Neural cell (in vitro differentiated cells): ENCODE measurements around the gene PDGFB. TPM values are rescaled to one million over a fixed set of nuclear protein-coding genes. Genes with fewer than 3 reads are reported as not detected.

ENCODE experiments used
- H2AFZ ChIP-seq: fragments of 200-600, 300-800 bp; sonication (generic), shearing (Covaris generic); 2 replicates; pipeline ENCODE4 v1.6.0; 2014; ENCODE audit warnings: low read depth, mild to moderate bottlenecking, antibody characterized with exemption, low read length, moderate library complexity
- H3F3A ChIP-seq: fragments of 200-600 bp; shearing (Covaris generic); 2 replicates; pipeline ENCODE4 v1.6.1; 2016; ENCODE audit warnings: mild to moderate bottlenecking, moderate library complexity, mixed read lengths, antibody characterized with exemption, low read length; ENCODE audit not compliant: insufficient read depth, poor library complexity, severe bottlenecking
- H3K27ac ChIP-seq: fragments of 200-600, 300-800 bp; sonication (generic), shearing (Covaris generic); 2 replicates; pipeline ENCODE4 v1.5.1; 2014; ENCODE audit warnings: mild to moderate bottlenecking, low read length, moderate library complexity
- H3K27me3 ChIP-seq: fragments of 300-800, 200-600 bp; sonication (generic), shearing (Covaris generic); 2 replicates; pipeline ENCODE4 v1.6.0; 2014; ENCODE audit warnings: mild to moderate bottlenecking, low read depth, low read length, moderate library complexity; ENCODE audit not compliant: insufficient read depth
- H3K36me3 ChIP-seq: fragments of 300-800, 200-600 bp; sonication (generic), shearing (Covaris generic); 2 replicates; pipeline ENCODE4 v1.5.1; 2014; ENCODE audit warnings: mild to moderate bottlenecking, antibody characterized with exemption, low read length, moderate library complexity; ENCODE audit not compliant: insufficient read depth
- H3K4me2 ChIP-seq: fragments of 300-800, 200-600 bp; sonication (generic), shearing (Covaris generic); 2 replicates; pipeline ENCODE4 v1.6.0; 2014; ENCODE audit warnings: mild to moderate bottlenecking, low read length
- H3K4me3 ChIP-seq: fragments of 300-800, 200-600 bp; sonication (generic), shearing (Covaris generic); 2 replicates; pipeline ENCODE4 v1.5.1; 2014; ENCODE audit warnings: mild to moderate bottlenecking, low read length, moderate library complexity
- H3K79me2 ChIP-seq: fragments of 200-600 bp; shearing (Covaris generic); replicated peaks from 2 replicates; pipeline ENCODE4 v1.6.0; 2014; ENCODE audit warnings: mild to moderate bottlenecking, low read length, moderate library complexity; ENCODE audit not compliant: insufficient read depth
- H3K9ac ChIP-seq: fragments of 300-800, 200-600 bp; sonication (generic), shearing (Covaris generic); 2 replicates; pipeline ENCODE4 v1.6.1; 2016; ENCODE audit warnings: mild to moderate bottlenecking, low read length, mixed read lengths
- H3K9me2 ChIP-seq: fragments of 200-600 bp; shearing (Covaris generic); 2 replicates; pipeline ENCODE4 v1.6.1; 2016; ENCODE audit warnings: mild to moderate bottlenecking, low read length, mixed read lengths; ENCODE audit not compliant: insufficient read depth
- H3K9me3 ChIP-seq: fragments of 200-600, 300-800 bp; sonication (generic), shearing (Covaris generic); 2 replicates; pipeline ENCODE4 v1.6.1; 2016; ENCODE audit warnings: mild to moderate bottlenecking, mixed run types, low read length, moderate library complexity, mixed read lengths
- H4K20me1 ChIP-seq: fragments of 200-600 bp; shearing (Covaris generic); 2 replicates; pipeline ENCODE4 v1.6.1; 2016; ENCODE audit warnings: mild to moderate bottlenecking, mixed run types; ENCODE audit not compliant: insufficient read depth
- EP300 ChIP-seq: fragments of 450-650 bp; conservative IDR thresholded peaks from 2 replicates; pipeline ENCODE4 v1.6.1; 2014; ENCODE audit warnings: antibody characterized with exemption, mild to moderate bottlenecking, moderate library complexity; ENCODE audit not compliant: poor library complexity, severe bottlenecking
- EZH2 ChIP-seq: fragments of 200-600, 300-800 bp; shearing (Covaris generic), sonication (generic); IDR thresholded peaks from 2 replicates; pipeline ENCODE4 v1.6.1; 2014; ENCODE audit warnings: antibody characterized with exemption, low read length, borderline replicate concordance, mild to moderate bottlenecking; ENCODE audit not compliant: insufficient read depth, poor library complexity, severe bottlenecking
- MXI1 ChIP-seq: fragments of 450-650 bp; conservative IDR thresholded peaks from 2 replicates; pipeline ENCODE4 v1.6.1; 2014; ENCODE audit warnings: antibody characterized with exemption, mild to moderate bottlenecking; ENCODE audit not compliant: poor library complexity, severe bottlenecking
- POLR2AphosphoS5 ChIP-seq: IDR thresholded peaks from 2 replicates; pipeline ENCODE4 v1.6.1; 2012
- RAD21 ChIP-seq: fragments of 450-650 bp; conservative IDR thresholded peaks from 2 replicates; pipeline ENCODE4 v1.6.1; 2014; ENCODE audit warnings: antibody characterized with exemption, mild to moderate bottlenecking, moderate library complexity
- REST ChIP-seq: IDR thresholded peaks from 2 replicates; pipeline ENCODE4 v1.6.1; 2012; ENCODE audit warnings: borderline replicate concordance
- SMC3 ChIP-seq: fragments of 450-650 bp; conservative IDR thresholded peaks from 2 replicates; pipeline ENCODE4 v1.6.1; 2014; ENCODE audit warnings: antibody characterized with exemption, mild to moderate bottlenecking, moderate library complexity; ENCODE audit not compliant: poor library complexity
- TAF1 ChIP-seq: IDR thresholded peaks from 2 replicates; pipeline ENCODE4 v1.6.1; 2012; ENCODE audit warnings: low read depth
- polyA plus RNA-seq: library from polyadenylated mRNA; depleted of rRNA; stranded (reverse); fragments of >200 nt; gene quantifications from 2 replicates; pipeline ENCODE4 v1.2.3, GENCODE V29; 2014

The PDGFB gene
- polyA plus RNA-seq, 1 donor from 2014 or later: 0.61 TPM

- Histone ChIP-seq H3K9me2 (no peaks in the 10 kb centered on the region), H3K79me2 (no peaks in the 10 kb centered on the region), H3K9me3 (no peaks in the 10 kb centered on the region), H3K4me2 (no peak overlapping the region), H3K27ac (no peak overlapping the region), H3F3A (no peaks in the 10 kb centered on the region), H3K9ac (no peak overlapping the region), H2AFZ (no peak overlapping the region), H3K4me3 (no peak overlapping the region), H3K36me3 (no peaks in the 10 kb centered on the region), H4K20me1 (no peaks in the 10 kb centered on the region), H3K27me3 (peaks cover 5% of the 10 kb centered on the region)
- no peak for TF ChIP-seq EP300
- TF ChIP-seq EZH2: no peak
- TF ChIP-seq RAD21: no peak
- no peak for TF ChIP-seq MXI1
Measured at GRCh38 chr22:39251762-39252460, 7.1 kb upstream of the PDGFB start.

GRCh38 chr22:39250838-39251237 is 6.1 kb upstream of the PDGFB start:
- Histone ChIP-seq H3K79me2 (no peaks in the 10 kb centered on the region), H3K27ac (no peak overlapping the region)

More at GRCh38 chr22:39250838-39251237, 6.1 kb upstream of the PDGFB start:
- Histone ChIP-seq H3K9ac (no peak overlapping the region), H3K27me3 (peaks cover 16% of the 10 kb centered on the region), H3K9me3 (no peaks in the 10 kb centered on the region), H3K4me2 (no peak overlapping the region), H3K4me3 (no peak overlapping the region), H3K9me2 (no peaks in the 10 kb centered on the region), H2AFZ (no peak overlapping the region), H4K20me1 (no peaks in the 10 kb centered on the region), H3F3A (no peaks in the 10 kb centered on the region), H3K36me3 (no peaks in the 10 kb centered on the region)
- TF ChIP-seq POLR2AphosphoS5 (no peak), REST (no peak), EZH2 (no peak), RAD21 (no peak), SMC3 (no peak), TAF1 (no peak), EP300 (no peak), MXI1 (no peak)
